SK-N-SH (cell line): ENCODE data around the gene GPR137. TPM values are rescaled to one million over a fixed set of nuclear protein-coding genes. Genes with fewer than 3 reads are reported as not detected.

ENCODE experiments used
- CTCF ChIA-PET: fragments of 300-600, 350-600 bp; formaldehyde crosslinking; extraction: SDS; loops from one replicate; lab custom pipeline; 2021; lab: Yijun Ruan, JAX
- POLR2A ChIA-PET: fragments of 350-600 bp; sonication (Branson Sonifier 250); formaldehyde crosslinking; extraction: SDS; loops from one replicate; lab custom pipeline; 2020; ENCODE audit warnings: antibody characterized with exemption, inconsistent platforms; lab: Yijun Ruan, JAX
- DNase-seq: peaks from one replicate; pipeline ENCODE4 v3.0.0; 2012
- H2AFZ ChIP-seq: fragments of 200-600 bp; sonication (generic); 2 replicates; pipeline ENCODE4 v1.8.1; 2016; ENCODE audit warnings: antibody characterized with exemption, mild to moderate bottlenecking, low read depth
- H3F3A ChIP-seq: fragments of 200-600 bp; sonication (generic); replicated peaks from 2 replicates; pipeline ENCODE3; 2016; ENCODE audit warnings: antibody characterized with exemption, mild to moderate bottlenecking; ENCODE audit not compliant: insufficient read depth
- H3K27ac ChIP-seq, 2 experiments: fragments of 200-500 bp in 1 of 2; fragments of 200-600 bp in 1 of 2; sonication (Bioruptor generic) in 1 of 2; sonication (generic), shearing (Covaris generic) in 1 of 2; 2 replicates each; pipeline versions ENCODE4 v1.5.1 to v1.6.1; 2014 to 2016; ENCODE audit warnings: low read depth in 2 of 2, inconsistent platforms in 1 of 2, low read length in 1 of 2, mild to moderate bottlenecking in 1 of 2, mixed read lengths in 1 of 2
- H3K27me3 ChIP-seq: fragments of 200-600 bp; sonication (generic), shearing (Covaris generic); 2 replicates; pipeline ENCODE4 v1.6.1; 2016; ENCODE audit warnings: mixed run types; ENCODE audit not compliant: insufficient read depth
- H3K36me3 ChIP-seq, 2 experiments: fragments of 200-500 bp in 1 of 2; fragments of 200-600 bp in 1 of 2; sonication (Bioruptor generic) in 1 of 2; sonication (generic) in 1 of 2; replicated peaks in 1 of 2; 2 replicates each; pipeline versions ENCODE3 to v1.5.1; 2014 to 2016; ENCODE audit warnings: low read length in 1 of 2, mild to moderate bottlenecking in 1 of 2; ENCODE audit not compliant: insufficient read depth in 2 of 2, control insufficient read depth in 1 of 2
- H3K4me1 ChIP-seq, 2 experiments: fragments of 200-500 bp in 1 of 2; fragments of 200-600 bp in 1 of 2; sonication (Bioruptor generic) in 1 of 2; sonication (generic), shearing (Covaris generic) in 1 of 2; 2 replicates each; pipeline versions ENCODE4 v1.5.1 to v1.6.1; 2014 to 2016; ENCODE audit warnings: low read depth in 1 of 2, low read length in 1 of 2, mixed run types in 1 of 2; ENCODE audit not compliant: insufficient read depth in 2 of 2, control insufficient read depth in 1 of 2
- H3K4me2 ChIP-seq: fragments of 200-600 bp; sonication (generic), shearing (Covaris generic); 2 replicates; pipeline ENCODE4 v1.6.1; 2017; ENCODE audit warnings: mixed run types
- H3K4me3 ChIP-seq, 2 experiments: fragments of 200-500 bp in 1 of 2; fragments of 200-600 bp in 1 of 2; sonication (Bioruptor generic) in 1 of 2; sonication (generic), shearing (Covaris generic) in 1 of 2; 2 replicates each; pipeline versions ENCODE4 v1.5.1 to v1.8.1; 2014 to 2016; ENCODE audit warnings: low read depth in 2 of 2, inconsistent platforms in 1 of 2, low read length in 1 of 2, mild to moderate bottlenecking in 1 of 2, mixed read lengths in 1 of 2, moderate library complexity in 1 of 2
- H3K79me2 ChIP-seq: fragments of 200-600 bp; sonication (generic); 2 replicates; pipeline ENCODE4 v1.8.1; 2017; ENCODE audit warnings: mild to moderate bottlenecking; ENCODE audit not compliant: insufficient read depth
- H3K9ac ChIP-seq: fragments of 200-600 bp; sonication (generic); 2 replicates; pipeline ENCODE4 v1.6.1; 2017; ENCODE audit warnings: mixed run types
- H3K9me2 ChIP-seq: fragments of 200-600 bp; sonication (generic); 2 replicates; pipeline ENCODE4 v1.6.1; 2017; ENCODE audit warnings: mixed run types
- H3K9me3 ChIP-seq: fragments of 200-600 bp; sonication (generic); 2 replicates; pipeline ENCODE4 v1.6.1; 2017; ENCODE audit warnings: mixed run types, mild to moderate bottlenecking, moderate library complexity
- H4K20me1 ChIP-seq: fragments of 200-600 bp; sonication (generic); 2 replicates; pipeline ENCODE4 v1.6.1; 2017; ENCODE audit warnings: mild to moderate bottlenecking, mixed run types; ENCODE audit not compliant: insufficient read depth
- CHD2 ChIP-seq: fragments of 150-350 bp; IDR thresholded peaks from 2 replicates; pipeline ENCODE4 v1.6.1; 2018; ENCODE audit warnings: low read length; ENCODE audit not compliant: partially characterized antibody
- ELF1 ChIP-seq: IDR thresholded peaks from 2 replicates; pipeline ENCODE4 v1.4.0; 2012
- FOXJ3 ChIP-seq: sonication (generic); formaldehyde crosslinking; IDR thresholded peaks from 2 replicates; pipeline ENCODE4 v1.5.1; 2020; ENCODE audit warnings: mild to moderate bottlenecking, missing genetic modification reagents
- FOXM1 ChIP-seq: IDR thresholded peaks from 2 replicates; pipeline ENCODE4 v1.4.0; 2012; ENCODE audit warnings: low read depth, mild to moderate bottlenecking
- GABPA ChIP-seq: IDR thresholded peaks from 2 replicates; pipeline ENCODE4 v1.4.0; 2012; ENCODE audit warnings: low read depth, mild to moderate bottlenecking
- GATA2 ChIP-seq: sonication (generic); formaldehyde crosslinking; IDR thresholded peaks from 2 replicates; pipeline ENCODE4 v1.5.0; 2020; ENCODE audit warnings: mild to moderate bottlenecking, missing genetic modification reagents
- IRF3 ChIP-seq: fragments of 150-350 bp; IDR thresholded peaks from 2 replicates; pipeline ENCODE4 v1.6.1; 2016; ENCODE audit warnings: mild to moderate bottlenecking, low read depth, low read length
- JUND ChIP-seq: IDR thresholded peaks from 2 replicates; pipeline ENCODE4 v1.4.0; 2012
- MAX ChIP-seq: IDR thresholded peaks from 2 replicates; pipeline ENCODE4 v1.4.0; 2012; ENCODE audit warnings: low read depth
- MEF2A ChIP-seq: IDR thresholded peaks from 2 replicates; pipeline ENCODE4 v1.4.0; 2012; ENCODE audit warnings: low read depth, borderline replicate concordance
- MXI1 ChIP-seq: IDR thresholded peaks from 2 replicates; pipeline ENCODE4 v1.6.1; 2012; ENCODE audit warnings: mild to moderate bottlenecking, low read depth, low read length, improper control_type of control experiment
- NFIC ChIP-seq: IDR thresholded peaks from 2 replicates; pipeline ENCODE4 v1.4.0; 2012; ENCODE audit warnings: borderline replicate concordance
- NRF1 ChIP-seq: IDR thresholded peaks from 2 replicates; pipeline ENCODE4 v1.6.1; 2012; ENCODE audit warnings: low read depth, mild to moderate bottlenecking, low read length
- POLR2AphosphoS5 ChIP-seq: IDR thresholded peaks from 2 replicates; pipeline ENCODE4 v1.6.1; 2012; ENCODE audit warnings: low read depth, low read length
- RAD21 ChIP-seq: IDR thresholded peaks from 2 replicates; pipeline ENCODE4 v1.6.1; 2012; ENCODE audit warnings: mild to moderate bottlenecking, low read length
- RCOR1 ChIP-seq: fragments of 150-350 bp; IDR thresholded peaks from 2 replicates; pipeline ENCODE4 v1.6.1; 2017; ENCODE audit warnings: antibody characterized with exemption, low read length
- TCF12 ChIP-seq: IDR thresholded peaks from 2 replicates; pipeline ENCODE4 v1.4.0; 2012
- TEAD4 ChIP-seq: IDR thresholded peaks from 2 replicates; pipeline ENCODE4 v1.4.0; 2012; ENCODE audit warnings: mild to moderate bottlenecking, borderline replicate concordance; ENCODE audit not compliant: insufficient read depth
- USF1 ChIP-seq: IDR thresholded peaks from 2 replicates; pipeline ENCODE4 v1.4.0; 2012; ENCODE audit warnings: low read depth, borderline replicate concordance
- whole genome bisulfite sequencing: methylation state at CpG from one replicate; pipeline ENCODE4 v1.1.6; 2017; ENCODE audit warnings: low lambda C conversion rate; 5-methylcytosine and 5-hydroxymethylcytosine counted together
- polyA plus RNA-seq, 3 experiments: library from polyadenylated mRNA; depleted of rRNA; stranded (reverse); fragments of >200 nt; gene quantifications; 2 replicates each; pipeline ENCODE4 v1.2.3, GENCODE V29; 2012
- TF ChIP-seq, protein P1 (sequence below): fragments of 150-350 bp; IDR thresholded peaks from 2 replicates; pipeline ENCODE4 v1.6.1; 2017; ENCODE audit warnings: antibody characterized with exemption, low read length, low read depth, borderline replicate concordance

GPR137 gene
- polyA plus RNA-seq, 1 of the 3 experiments (the other 2 are of a cell fraction) = 29.9 TPM

GRCh38 chr11:64267207-64267945 lies 18.3 kb upstream of the GPR137 start:
- POLR2A ChIA-PET = interaction anchor here (0.7 to 6.5 kb wide), 4 partner anchors 21 to 1235 kb away, joined by 3 to 112 read pairs (median 4); partner anchors contain the start of genes FKBP2, NUDT22, PLCB3 and PPP1R14B
- no peak overlapping the region for H2AFZ ChIP-seq
- peaks cover 15 to 25% of the 10 kb centered on the region in 2 experiments for H3K36me3 ChIP-seq
- H4K20me1 ChIP-seq = no peaks in the 10 kb centered on the region
- H3K27ac ChIP-seq = peak overlapping the region; percentile 88 to 97; a peak in 3 of 4 replicates
- H3K79me2 ChIP-seq = peaks cover 10% of the 10 kb centered on the region
- H3K4me2 ChIP-seq = no peak overlapping the region
- H3K27me3 ChIP-seq = no peaks in the 10 kb centered on the region
- H3K4me1 ChIP-seq = peaks cover 12 to 60% of the 10 kb centered on the region in 2 experiments; a peak in 3 of 4 replicates
- H3K9me3 ChIP-seq = no peaks in the 10 kb centered on the region
- WGBS = 90% methylated on average over 21 of the region's 27 CpGs
- H3F3A ChIP-seq = peaks cover 34% of the 10 kb centered on the region
- TF ChIP-seq CHD2 (no peak), ELF1 (no peak)
- H3K4me3 ChIP-seq = no peak overlapping the region
- CTCF ChIA-PET = interaction anchor here (0.8 to 6.9 kb wide), 5 partner anchors 13 to 92 kb away, joined by 3 to 89 read pairs (median 4); partner anchors contain the start of genes ESRRA, PLCB3 and RPS6KA4
- H3K9ac ChIP-seq = no peak overlapping the region
- DNase-seq = no peak
- no peaks in the 10 kb centered on the region for H3K9me2 ChIP-seq

DNA sequence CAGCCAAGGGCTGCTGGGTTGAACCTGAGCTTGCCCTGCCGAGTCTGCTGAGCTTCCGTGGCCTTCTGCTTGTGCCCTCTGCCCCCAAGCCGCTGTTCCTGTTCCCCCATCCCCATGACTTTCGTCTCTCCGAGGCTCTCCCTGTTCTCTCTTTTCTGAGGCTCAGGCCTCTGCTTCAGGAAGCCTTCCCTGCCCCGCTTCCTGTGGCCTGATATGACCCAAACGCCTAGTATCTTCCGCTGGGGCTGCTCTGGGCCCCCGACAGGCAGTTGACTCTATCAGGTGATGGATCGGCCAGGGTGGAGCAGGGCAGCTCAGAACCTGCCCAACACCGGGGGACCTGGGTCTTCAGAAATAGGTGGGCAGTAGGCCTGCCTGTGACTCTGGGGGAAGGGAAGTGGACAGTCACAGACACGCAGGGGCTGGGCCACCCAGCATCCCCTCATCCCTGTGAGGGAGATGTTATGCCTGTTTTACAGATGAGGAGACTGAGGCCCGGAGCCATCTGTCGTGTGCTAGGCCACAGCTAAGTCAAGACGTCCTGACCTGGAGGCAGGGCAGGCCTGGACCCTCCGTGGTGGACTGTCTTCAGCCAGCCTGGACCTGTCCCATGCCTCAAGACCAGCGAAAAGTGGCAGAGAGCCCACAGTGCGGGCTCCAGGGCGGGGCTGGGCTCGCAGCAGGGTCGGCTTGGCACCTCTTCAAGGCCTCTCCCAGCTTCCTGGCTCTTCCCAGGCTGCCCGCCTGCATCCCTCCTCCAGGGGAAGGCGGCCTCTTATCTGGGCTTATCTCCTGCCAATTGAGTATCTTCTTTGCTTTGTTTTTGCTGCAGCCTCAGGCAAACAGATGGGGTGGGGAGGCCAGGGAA lies 17.4 kb upstream of the GPR137 start:
- Histone ChIP-seq H3K27me3 (no peaks in the 10 kb centered on the region), H3K36me3 (peaks cover 15 to 20% of the 10 kb centered on the region in 2 experiments), H3K9ac (peak overlapping the region; percentile 63), H3K79me2 (peaks cover 19% of the 10 kb centered on the region), H3K4me3 (peak overlapping the region in 1 of 2 experiments; percentile 60; a peak in 2 of 4 replicates), H4K20me1 (no peaks in the 10 kb centered on the region), H2AFZ (no peak overlapping the region), H3K9me3 (no peaks in the 10 kb centered on the region), H3K4me2 (peak overlapping the region; percentile 89), H3K27ac (peak overlapping the region; percentile 88 to 97), H3K4me1 (peaks cover 12 to 55% of the 10 kb centered on the region in 2 experiments; a peak in 3 of 4 replicates), H3F3A (peaks cover 40% of the 10 kb centered on the region), H3K9me2 (no peaks in the 10 kb centered on the region)
- WGBS = 74% methylated on average over 16 of the region's 23 CpGs
- peak; percentile 77 for DNase-seq
- CTCF ChIA-PET = interaction anchor here (0.6 to 6.9 kb wide), 11 partner anchors 10 to 376 kb away, joined by 3 to 89 read pairs (median 4); partner anchors contain the start of genes ESRRA, KCNK4, PLCB3 and PRDX5
- POLR2A ChIA-PET = interaction anchor here (0.9 to 6.5 kb wide), 8 partner anchors 11 to 64 kb away, joined by 3 to 112 read pairs (median 3); partner anchors contain the start of genes BAD, ESRRA, FKBP2 and NUDT22
- peak; percentile 90 for TF ChIP-seq GATA2 (CRISPR knock-in tag)
- TF ChIP-seq JUND = no peak
- TF ChIP-seq IRF3 = no peak
- no peak for TF ChIP-seq TCF12
- no peak for TF ChIP-seq FOXM1
- TF ChIP-seq MAX = no peak
- no peak for TF ChIP-seq MEF2A
- TF ChIP-seq GABPA = no peak
- TF ChIP-seq CHD2 = peak; percentile 6
- no peak for TF ChIP-seq NRF1
- TF ChIP-seq RAD21 = peak; percentile 17; the same call in 1 of the 2 replicates
- no peak for TF ChIP-seq TEAD4
- no peak for TF ChIP-seq MXI1
- TF ChIP-seq NFIC = peak; percentile 55
- no peak for TF ChIP-seq USF1
- TF ChIP-seq FOXJ3 (CRISPR knock-in tag) = peak; percentile 81; the same call in 1 of the 2 replicates
- TF ChIP-seq RCOR1 = no peak; the same call in 1 of the 2 replicates
- TF ChIP-seq, protein P1, sequence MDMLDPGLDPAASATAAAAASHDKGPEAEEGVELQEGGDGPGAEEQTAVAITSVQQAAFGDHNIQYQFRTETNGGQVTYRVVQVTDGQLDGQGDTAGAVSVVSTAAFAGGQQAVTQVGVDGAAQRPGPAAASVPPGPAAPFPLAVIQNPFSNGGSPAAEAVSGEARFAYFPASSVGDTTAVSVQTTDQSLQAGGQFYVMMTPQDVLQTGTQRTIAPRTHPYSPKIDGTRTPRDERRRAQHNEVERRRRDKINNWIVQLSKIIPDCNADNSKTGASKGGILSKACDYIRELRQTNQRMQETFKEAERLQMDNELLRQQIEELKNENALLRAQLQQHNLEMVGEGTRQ = no peak
- no peak for TF ChIP-seq POLR2AphosphoS5
